Stimulated activated CD8-positive, alpha-beta memory T cell treated with anti-CD3 and anti-CD28 coated beads, Interleukin-2, amount 100 ng/mL, for 48 hours (primary cell): Measurements from ENCODE around the gene CPNE5.

Source experiments
- DNase-seq, 2 donors: peaks; one replicate each; pipeline ENCODE4 v3.0.0-alpha.2; 2020; ENCODE audit warnings: low read depth in 2 of 2

Gene CPNE5

DNA sequence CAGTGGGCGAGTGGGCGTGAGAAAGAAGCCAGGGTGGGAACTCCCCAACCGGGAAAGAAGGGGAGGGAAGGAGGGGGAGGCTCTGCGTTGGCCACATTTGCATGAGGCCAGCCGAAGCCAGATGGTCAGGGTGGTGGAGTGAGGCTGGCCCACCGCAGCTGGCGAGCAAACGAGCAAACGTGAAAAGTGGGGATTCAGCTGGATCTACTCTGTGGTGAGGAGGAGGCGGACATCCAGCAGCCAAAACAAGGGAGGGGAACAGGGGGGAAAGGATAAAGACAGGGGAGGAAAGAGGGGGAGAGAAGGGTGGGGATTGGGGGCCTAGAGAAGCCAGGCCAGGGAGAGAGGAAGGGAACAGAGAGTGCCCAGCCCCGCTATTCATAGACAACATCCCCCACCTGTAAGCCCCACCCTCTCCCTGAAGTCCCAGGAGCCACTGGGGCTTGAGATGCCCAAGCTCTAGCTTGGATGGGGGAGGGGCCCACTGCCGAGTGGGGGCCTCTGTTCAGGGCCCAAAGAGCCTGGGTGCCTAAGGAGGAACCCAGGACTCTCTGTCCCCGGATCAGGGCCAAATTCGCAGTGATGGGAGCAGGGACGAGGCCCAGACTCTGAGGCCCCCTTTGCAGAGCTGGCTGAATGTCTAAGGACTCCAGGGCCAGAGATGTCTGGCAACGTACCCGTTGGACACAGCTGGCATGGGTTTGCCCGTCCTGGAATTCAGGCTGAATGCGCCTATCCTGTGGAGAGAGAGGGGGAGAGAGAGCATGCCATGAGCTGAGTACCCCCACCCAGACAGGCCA is 45.1 kb downstream of the CPNE5 start:
- DNase-seq, result no peak

- DNase-seq, result no peak
Measured at GRCh38 chr6:36793296-36793912, 45.8 kb downstream of the CPNE5 start.

- no peak for DNase-seq
Measured at GRCh38 chr6:36791521-36792135, 47.6 kb downstream of the CPNE5 start.

GRCh38 chr6:36791085-36791484 is 48.2 kb downstream of the CPNE5 start:
- DNase-seq, result no peak

- no peak for DNase-seq
Measured at GRCh38 chr6:36788768-36789167, 50.5 kb downstream of the CPNE5 start.

- DNase-seq, result no peak
Measured at GRCh38 chr6:36788186-36788585, 51.1 kb downstream of the CPNE5 start.

DNA sequence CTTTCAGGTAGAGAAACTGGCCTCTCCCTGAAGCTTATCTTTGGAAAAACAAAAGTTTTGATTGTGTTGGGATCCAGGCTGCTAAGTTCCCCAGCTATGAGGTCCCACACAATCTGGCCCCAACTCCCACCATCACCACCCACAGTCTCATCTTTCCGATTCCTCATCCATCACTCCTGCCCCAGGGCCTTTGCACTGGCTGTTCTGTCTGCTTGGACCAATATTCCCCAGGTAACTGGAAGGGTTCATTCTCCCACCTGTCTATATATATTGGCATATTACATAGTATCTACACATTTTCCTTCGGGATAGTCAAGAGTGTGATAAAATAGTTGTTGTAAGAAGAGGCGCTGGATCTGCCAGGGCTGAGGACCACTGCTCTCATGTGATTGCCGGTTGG is 52.0 kb downstream of the CPNE5 start:
- DNase-seq, result no peak

DNA sequence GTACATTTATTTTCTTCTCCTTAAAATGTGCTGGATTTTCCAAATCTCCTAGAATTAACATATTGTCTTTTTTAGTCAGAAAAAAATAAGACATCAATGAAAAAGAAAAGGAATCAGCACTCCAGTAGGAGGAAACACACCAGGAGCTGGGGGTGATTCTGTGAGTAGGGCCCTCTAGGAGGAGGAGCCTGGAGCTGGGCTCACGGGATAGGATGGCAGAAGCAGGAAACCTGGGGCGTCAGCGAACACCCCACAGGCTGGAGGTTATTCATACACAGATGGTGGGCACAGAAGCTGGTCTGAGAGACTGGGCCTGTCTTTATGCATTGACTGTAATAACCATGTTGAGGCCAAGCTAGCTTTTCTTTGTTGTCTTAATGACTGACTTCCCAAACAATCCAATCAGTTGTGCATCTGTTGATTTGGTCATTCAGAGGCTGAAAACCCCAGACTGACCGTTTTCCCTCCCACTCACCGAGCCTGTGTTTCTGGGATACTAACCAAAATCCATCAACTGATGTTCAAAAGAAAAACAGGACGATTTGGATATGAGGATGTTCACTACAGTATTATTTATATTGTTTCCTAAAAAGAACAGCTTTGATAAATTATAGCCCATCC is 53.1 kb downstream of the CPNE5 start:
- DNase-seq, result no peak

DNA sequence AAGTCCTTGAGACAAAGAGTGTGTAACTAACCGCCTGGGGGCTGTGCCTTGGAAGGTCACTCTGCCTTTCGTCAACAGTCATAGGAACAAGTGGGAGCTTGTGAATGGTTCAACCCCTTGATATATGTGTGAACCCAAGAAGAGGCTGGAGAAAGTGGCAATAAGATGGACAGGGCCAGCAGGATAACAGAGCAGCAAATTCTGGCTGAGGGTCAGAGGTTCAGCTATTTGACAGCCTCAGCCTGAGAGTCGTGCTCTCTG is 54.9 kb downstream of the CPNE5 start:
- DNase-seq, result no peak

DNA sequence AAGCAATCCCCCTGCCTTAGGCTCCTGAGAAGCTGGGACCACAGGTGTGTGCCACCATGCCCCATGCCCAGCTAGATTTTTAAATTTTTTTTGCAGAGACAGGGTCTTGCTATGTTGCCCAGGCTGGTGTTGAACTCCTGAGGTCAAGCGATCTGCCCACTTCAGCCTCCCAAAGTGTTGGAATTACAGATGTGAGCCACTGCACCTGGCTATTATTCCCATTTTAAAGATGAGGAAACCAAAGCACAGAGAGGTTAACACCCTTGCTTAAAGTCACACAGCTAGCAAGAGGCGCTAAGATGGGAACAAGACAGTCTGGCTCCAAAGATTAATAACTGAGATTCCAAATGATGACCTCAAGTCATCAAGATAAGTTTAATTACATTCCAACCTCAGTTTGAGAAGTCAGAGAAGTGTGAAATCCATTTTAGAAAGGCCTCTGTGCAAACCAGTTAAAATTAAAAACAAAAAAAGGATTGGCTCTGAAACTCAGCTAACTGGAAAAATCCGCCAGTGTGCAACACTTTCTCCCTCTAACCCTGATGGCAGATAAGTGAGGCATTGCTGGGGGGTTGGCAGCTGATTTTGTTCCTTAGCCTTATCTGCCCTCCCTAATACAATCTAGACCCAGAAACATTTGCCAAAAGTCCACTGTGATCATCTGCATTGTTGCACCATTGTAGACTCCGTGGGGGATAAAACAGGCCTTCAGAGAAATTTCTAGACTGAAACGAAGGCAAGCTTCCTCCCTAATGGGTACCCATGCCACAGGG is 55.5 kb downstream of the CPNE5 start:
- no peak for DNase-seq

GRCh38 chr6:36781669-36782068 is 57.6 kb downstream of the CPNE5 start:
- DNase-seq, result no peak

DNA sequence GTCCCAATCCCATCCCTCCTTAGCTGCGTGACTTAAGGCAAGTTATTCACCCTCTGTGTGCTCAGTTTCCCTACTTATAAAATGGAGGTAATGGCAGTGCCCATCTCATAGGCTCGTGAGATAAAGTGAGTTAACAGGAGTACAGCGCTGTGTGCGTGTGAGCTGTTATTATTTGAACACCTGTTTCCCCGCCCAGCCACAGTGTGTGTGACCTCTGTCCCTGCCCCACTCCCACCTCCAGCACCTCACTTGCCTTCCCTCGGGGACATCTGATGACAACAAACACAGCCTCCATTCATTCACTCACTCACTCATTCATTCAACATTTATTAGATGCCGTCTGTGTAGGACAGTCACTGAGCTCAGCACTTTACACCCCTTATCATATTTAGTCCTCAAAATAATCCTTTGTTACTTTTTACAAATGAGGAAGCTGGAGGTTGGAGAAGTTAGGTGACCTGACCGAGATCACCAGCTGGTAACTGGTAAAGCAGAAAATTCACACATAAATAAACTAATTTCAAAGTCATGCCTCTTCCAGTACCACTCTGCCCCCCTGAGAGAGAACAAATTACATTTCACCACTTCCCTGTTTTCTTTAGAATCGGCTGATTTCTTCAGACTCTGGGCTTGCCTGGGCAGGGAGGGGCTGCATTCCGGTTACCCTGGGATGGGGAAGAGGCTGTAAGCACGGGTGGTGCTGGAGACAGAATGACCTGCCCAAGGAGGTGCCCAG is 58.6 kb downstream of the CPNE5 start:
- DNase-seq, result no peak

- no peak for DNase-seq
Measured at GRCh38 chr6:36779227-36779626, 60.0 kb downstream of the CPNE5 start.

GRCh38 chr6:36777801-36778200 is 61.4 kb downstream of the CPNE5 start:
- no peak for DNase-seq

DNA sequence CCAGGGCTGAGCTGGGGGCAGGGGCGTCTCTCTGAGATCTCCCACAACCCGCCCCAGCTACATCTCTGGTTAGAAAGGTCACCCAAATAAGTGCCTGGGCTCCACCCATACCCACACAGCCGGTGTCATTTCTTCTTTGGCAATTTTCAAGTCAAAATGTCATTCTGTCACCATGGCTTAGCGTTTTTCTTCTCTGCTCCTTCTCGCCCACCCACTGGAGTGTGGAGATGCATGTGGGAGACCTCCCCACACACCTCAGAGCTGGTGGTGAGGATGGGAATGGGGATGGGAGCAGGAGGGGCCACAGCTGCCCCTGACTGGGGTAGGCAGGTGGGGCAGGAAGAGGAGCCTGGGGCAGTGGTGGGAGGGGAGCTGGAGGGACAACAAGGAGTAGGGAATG is 63.1 kb downstream of the CPNE5 start:
- DNase-seq, result no peak

- DNase-seq, result no peak
Measured at GRCh38 chr6:36774331-36774730, 64.9 kb downstream of the CPNE5 start.

- no peak for DNase-seq
Measured at GRCh38 chr6:36772397-36772796, 66.8 kb downstream of the CPNE5 start.

DNA sequence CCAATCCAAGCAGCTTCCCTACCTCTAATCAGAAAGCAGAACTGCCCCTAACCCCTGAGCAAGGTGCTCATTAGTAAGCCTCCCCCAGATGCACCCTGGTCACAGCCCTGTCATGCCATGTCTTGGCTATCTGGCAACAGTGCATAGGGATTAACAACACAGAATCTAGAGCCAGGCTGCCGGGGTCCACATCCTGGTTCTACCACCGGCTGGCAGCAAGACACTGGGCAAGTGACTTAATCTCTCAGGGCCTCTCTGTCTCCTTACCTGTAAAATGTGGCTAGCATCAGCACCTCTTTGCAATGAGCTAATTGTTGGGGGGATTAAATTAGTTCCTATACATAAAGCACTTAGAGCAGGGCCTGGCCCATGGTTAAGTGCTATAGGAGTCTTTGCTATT is 68.1 kb downstream of the CPNE5 start:
- no peak for DNase-seq

GRCh38 chr6:36769676-36770499 is 69.4 kb downstream of the CPNE5 start:
- no peak for DNase-seq

DNA sequence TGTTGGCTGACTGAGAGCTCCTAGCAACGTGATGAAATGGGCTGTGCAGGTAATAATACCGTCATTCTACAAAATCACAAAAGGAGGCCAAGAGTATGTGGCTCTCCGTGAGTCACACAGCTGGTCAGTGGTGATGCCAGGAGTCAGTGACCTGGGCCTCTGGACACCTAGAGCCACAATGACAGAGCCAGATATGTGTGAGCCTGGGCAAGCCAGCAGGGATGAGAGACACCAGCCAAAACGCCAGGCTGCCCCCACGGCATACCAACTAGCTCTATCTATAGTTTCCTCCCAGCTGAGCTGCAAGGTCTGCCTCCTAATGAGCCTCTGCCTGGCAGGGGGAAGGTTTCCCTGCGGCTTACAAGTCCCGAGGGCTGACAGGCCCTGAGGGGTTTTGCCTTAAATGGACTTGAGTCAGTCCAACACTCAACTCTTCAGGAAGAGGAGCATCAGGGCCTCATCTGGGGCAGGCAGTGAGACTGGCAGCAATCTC is 70.0 kb downstream of the CPNE5 start:
- no peak for DNase-seq
